Kidney epithelial cell (primary cell): Measurements from ENCODE around the gene IFT20. TPM values are rescaled to one million over a fixed set of nuclear protein-coding genes. Genes with fewer than 3 reads are reported as not detected.
A peak's percentile ranks its signal among the peaks of the same experiment; 100 is the strongest.

ENCODE experiments used
- DNase-seq: peaks from one replicate; pipeline ENCODE4 v3.0.0-alpha.2; 2010; ENCODE audit warnings: low read depth
- H3K27me3 ChIP-seq: 2 replicates; pipeline ENCODE4 v1.6.0; 2011; ENCODE audit warnings: low read length; ENCODE audit not compliant: control insufficient read depth, insufficient read depth
- H3K36me3 ChIP-seq: 2 replicates; pipeline ENCODE4 v1.5.1; 2011; ENCODE audit warnings: low read length; ENCODE audit not compliant: control insufficient read depth, insufficient read depth
- H3K4me3 ChIP-seq: 2 replicates; pipeline ENCODE4 v1.5.1; 2011; ENCODE audit warnings: low read depth, mild to moderate bottlenecking, control low read depth, low read length
- total RNA-seq: library from RNA; depleted of rRNA; stranded (reverse); fragments of >200 nt; gene quantifications from 2 replicates; pipeline ENCODE4 v1.2.3, GENCODE V29; 2015
- TF ChIP-seq, protein P1 (sequence below): IDR thresholded peaks from 2 replicates; pipeline ENCODE4 v1.5.1; 2011; ENCODE audit warnings: mild to moderate bottlenecking, moderate library complexity, low read length, control low read depth, inconsistent platforms; ENCODE audit not compliant: insufficient read depth, poor library complexity, severe bottlenecking

The IFT20 gene
- total RNA-seq, 1 donor from 2014 or later, result 39.7 TPM

DNA sequence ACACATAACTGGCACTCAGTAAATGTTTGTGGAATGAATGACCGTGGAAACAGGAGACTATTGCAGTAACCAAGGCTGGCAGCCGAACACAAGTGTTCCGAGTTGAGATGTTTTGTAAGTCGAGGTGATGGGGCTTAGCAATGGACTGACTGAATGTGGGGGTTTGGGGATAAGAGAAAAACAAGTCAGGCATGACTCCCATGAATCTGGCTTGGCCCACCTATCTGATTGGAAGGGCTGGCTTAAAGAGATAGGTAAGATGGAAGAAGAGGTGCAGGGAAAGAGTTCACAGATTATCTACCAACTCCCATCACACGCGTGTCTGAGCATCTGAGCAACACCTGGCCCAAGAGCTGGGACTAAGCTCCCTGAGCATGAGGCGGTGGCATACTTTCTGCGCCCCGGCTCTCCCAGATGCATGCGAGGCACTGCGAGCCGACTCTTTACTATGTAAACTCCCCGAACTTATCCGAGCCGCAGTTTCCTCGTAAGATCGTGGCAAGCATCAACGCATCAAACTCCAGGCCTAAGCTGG is 539 bp downstream of the IFT20 start:
- peak overlapping the region; percentile 100 for H3K4me3 ChIP-seq
- TF ChIP-seq, protein P1, sequence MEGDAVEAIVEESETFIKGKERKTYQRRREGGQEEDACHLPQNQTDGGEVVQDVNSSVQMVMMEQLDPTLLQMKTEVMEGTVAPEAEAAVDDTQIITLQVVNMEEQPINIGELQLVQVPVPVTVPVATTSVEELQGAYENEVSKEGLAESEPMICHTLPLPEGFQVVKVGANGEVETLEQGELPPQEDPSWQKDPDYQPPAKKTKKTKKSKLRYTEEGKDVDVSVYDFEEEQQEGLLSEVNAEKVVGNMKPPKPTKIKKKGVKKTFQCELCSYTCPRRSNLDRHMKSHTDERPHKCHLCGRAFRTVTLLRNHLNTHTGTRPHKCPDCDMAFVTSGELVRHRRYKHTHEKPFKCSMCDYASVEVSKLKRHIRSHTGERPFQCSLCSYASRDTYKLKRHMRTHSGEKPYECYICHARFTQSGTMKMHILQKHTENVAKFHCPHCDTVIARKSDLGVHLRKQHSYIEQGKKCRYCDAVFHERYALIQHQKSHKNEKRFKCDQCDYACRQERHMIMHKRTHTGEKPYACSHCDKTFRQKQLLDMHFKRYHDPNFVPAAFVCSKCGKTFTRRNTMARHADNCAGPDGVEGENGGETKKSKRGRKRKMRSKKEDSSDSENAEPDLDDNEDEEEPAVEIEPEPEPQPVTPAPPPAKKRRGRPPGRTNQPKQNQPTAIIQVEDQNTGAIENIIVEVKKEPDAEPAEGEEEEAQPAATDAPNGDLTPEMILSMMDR, result no peak

DNA sequence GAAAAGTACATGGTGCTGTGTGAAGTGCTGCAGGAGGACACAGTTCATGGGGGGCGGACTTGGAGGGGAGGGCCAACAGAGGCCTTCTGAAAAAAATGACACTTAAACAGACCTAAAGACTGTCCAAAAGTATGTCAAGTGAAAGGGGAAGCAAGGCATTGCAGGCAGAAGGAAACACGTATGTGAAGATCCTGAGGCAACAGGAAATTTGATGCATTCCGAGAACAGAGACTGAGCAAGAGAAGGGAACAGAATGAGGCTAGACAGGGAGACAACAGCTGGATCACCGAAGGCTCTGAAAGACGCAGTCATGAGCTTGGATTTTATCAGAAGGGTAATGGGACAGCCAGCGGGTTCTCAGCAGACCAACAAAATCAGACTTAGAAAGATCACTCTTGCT is 1.1 kb downstream of the IFT20 start:
- H3K4me3 ChIP-seq, result peak overlapping the region; percentile 100
- TF ChIP-seq, protein P1, result no peak
- peaks cover 5% of the 10 kb centered on the region for H3K36me3 ChIP-seq
- no peak for DNase-seq
- no peaks in the 10 kb centered on the region for H3K27me3 ChIP-seq

More for the DNA sequence above, 539 bp downstream of the IFT20 start:
- Histone ChIP-seq H3K36me3 (peaks cover 4% of the 10 kb centered on the region), H3K27me3 (no peaks in the 10 kb centered on the region)
- no peak for DNase-seq

DNA sequence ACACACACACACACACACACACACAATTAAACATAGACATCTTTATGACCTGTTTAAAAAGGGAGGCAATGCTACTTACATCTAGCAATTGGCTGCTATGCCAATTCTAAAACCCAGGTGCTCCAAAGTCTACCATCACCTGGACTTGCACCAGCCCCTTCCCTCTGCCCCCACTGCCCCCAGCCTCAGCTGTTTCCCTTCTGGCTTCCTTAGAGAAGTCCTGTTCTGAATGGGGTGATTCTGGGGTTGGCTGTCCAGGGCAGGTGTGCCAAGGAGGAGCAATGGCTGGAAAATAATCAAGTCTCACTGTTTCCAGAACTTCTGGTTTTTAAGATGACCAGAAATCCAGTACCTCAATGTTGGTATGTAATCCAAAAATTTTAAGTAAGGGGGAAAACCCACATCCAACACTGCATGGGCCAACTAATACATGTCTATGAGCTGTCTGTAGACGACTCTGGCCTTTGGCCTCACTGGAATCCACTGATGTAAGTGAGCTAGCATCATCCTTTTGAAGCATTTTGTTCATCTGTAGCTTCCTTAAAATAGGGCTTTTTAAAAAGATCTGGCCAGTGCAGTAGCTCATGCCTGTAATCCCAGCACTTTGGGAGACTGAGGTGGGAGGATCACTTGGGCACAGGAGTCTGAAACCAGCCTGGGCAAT is 2.1 kb downstream of the IFT20 start:
- Histone ChIP-seq H3K4me3 (no peak overlapping the region), H3K36me3 (peaks cover 5% of the 10 kb centered on the region), H3K27me3 (no peaks in the 10 kb centered on the region)
- TF ChIP-seq, protein P1, result no peak
- no peak for DNase-seq

DNA sequence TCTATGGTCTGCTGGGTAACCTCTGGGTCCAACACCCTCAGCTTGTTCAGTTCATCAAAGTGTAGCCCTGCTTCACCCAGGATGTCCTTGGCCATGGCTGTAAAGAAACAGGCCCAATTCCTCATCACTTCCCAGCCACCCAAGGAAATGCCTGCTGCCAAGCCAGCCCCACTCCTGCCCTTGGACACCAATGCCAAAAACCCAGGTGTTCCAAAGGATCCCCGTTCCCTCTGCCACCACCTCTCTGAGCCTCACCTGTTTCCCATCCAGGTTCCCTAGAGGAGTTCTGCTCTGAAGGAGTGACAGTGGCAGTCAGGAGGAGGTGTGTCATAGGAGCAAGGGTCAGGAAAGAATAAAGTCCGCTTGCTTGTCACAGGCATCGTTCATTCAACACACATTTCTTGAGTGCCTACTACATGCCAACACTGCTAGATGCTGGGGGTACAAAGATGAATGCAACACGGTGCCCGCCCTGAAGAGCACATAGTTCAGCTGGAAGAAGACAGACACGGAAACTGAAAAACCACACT is 3.3 kb downstream of the IFT20 start:
- Histone ChIP-seq H3K36me3 (peaks cover 5% of the 10 kb centered on the region), H3K27me3 (no peaks in the 10 kb centered on the region), H3K4me3 (no peak overlapping the region)
- TF ChIP-seq, protein P1, result no peak
- no peak for DNase-seq

DNA sequence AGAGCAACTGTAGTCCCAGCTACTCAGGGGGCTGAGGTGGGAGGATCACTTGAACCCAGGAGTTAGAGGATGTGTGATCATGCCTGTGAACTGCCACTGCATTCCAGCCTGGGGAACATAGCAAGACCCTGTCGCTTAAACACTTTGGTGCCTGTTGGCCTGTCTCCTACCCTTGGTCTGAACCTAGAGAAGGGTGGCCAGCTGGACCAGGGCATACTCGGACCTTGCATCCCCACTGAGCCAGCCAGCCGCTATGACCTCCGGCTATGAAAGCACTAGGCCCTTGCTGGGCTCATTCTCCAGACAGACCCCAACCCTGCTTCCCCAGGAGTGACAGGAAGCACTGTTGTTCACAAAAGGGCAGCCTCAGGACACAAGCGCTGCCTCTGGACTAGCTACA is 4.6 kb downstream of the IFT20 start:
- Histone ChIP-seq H3K27me3 (no peaks in the 10 kb centered on the region), H3K36me3 (peaks cover 5% of the 10 kb centered on the region)
- no peak for DNase-seq

More for the DNA sequence above, 4.6 kb downstream of the IFT20 start:
- TF ChIP-seq, protein P1, result no peak
- H3K4me3 ChIP-seq, result no peak overlapping the region
